ENCODE results near the gene SPATA46.

- TF ChIP-seq, protein P1, sequence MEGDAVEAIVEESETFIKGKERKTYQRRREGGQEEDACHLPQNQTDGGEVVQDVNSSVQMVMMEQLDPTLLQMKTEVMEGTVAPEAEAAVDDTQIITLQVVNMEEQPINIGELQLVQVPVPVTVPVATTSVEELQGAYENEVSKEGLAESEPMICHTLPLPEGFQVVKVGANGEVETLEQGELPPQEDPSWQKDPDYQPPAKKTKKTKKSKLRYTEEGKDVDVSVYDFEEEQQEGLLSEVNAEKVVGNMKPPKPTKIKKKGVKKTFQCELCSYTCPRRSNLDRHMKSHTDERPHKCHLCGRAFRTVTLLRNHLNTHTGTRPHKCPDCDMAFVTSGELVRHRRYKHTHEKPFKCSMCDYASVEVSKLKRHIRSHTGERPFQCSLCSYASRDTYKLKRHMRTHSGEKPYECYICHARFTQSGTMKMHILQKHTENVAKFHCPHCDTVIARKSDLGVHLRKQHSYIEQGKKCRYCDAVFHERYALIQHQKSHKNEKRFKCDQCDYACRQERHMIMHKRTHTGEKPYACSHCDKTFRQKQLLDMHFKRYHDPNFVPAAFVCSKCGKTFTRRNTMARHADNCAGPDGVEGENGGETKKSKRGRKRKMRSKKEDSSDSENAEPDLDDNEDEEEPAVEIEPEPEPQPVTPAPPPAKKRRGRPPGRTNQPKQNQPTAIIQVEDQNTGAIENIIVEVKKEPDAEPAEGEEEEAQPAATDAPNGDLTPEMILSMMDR (IDR thresholded peaks at IDR 0.05; ENCODE audit: insufficient read depth, low read depth, low read length): no peak
- TF ChIP-seq EZH2 (IDR thresholded peaks at IDR 0.05; ENCODE audit: insufficient read depth, low read length): no peak
Measured at GRCh38 chr1:162380061-162380846, 3.6 kb upstream of the SPATA46 start.
